ENCODE data around the gene NECAB3. TPM values are rescaled to one million over a fixed set of nuclear protein-coding genes. Genes with fewer than 3 reads are reported as not detected.
A peak's percentile ranks its signal among the peaks of the same experiment; 100 is the strongest.

Gene NECAB3
- total and polyA plus RNA-seq, 2 of the 13 experiments (the other 11 are each of a cell fraction or from before 2014, with no cell fraction given) = 61.5 to 65.5 TPM

GRCh38 chr20:33677991-33678702, 3.9 kb upstream of the NECAB3 start (continued):
- TF ChIP-seq ZNF276 (CRISPR knock-in tag; IDR thresholded peaks at IDR 0.05; ENCODE audit: low read depth) (no peak), TBX3 (IDR thresholded peaks at IDR 0.05; ENCODE audit: borderline replicate concordance) (no peak), REPIN1 (CRISPR knock-in tag; IDR thresholded peaks at IDR 0.05; ENCODE audit: borderline replicate concordance, low read depth) (no peak), MAFK (conservative IDR thresholded peaks at IDR 0.05 in 1 of 2, IDR thresholded peaks at IDR 0.05 in 1 of 2; ENCODE audit: low read length in 2 of 2) (peak; percentile 25 to 53; a peak in 2 of 4 replicates), ZNF703 (CRISPR knock-in tag; IDR thresholded peaks at IDR 0.05; ENCODE audit: borderline replicate concordance) (no peak), ZSCAN22 (CRISPR knock-in tag; IDR thresholded peaks at IDR 0.05) (no peak), ZNF768 (CRISPR knock-in tag; IDR thresholded peaks at IDR 0.05) (peak; percentile 33; the same call in 1 of the 2 replicates), SP5 (CRISPR knock-in tag; IDR thresholded peaks at IDR 0.05; ENCODE audit: borderline replicate concordance, low read depth) (no peak), AKAP8 (CRISPR knock-in tag; IDR thresholded peaks at IDR 0.05) (no peak), ISL2 (CRISPR knock-in tag; IDR thresholded peaks at IDR 0.05) (no peak), WIZ (CRISPR knock-in tag; IDR thresholded peaks at IDR 0.05) (no peak), CEBPZ (IDR thresholded peaks at IDR 0.05; ENCODE audit: low read length) (no peak), RFX5 (IDR thresholded peaks at IDR 0.05; ENCODE audit: low read depth, low read length) (no peak), ZFP36 (IDR thresholded peaks at IDR 0.05; ENCODE audit: borderline replicate concordance, low read depth, low read length, partially characterized antibody) (no peak), ZNF329 (CRISPR knock-in tag; IDR thresholded peaks at IDR 0.05; ENCODE audit: low read depth) (no peak), HOXD1 (CRISPR knock-in tag; IDR thresholded peaks at IDR 0.05) (no peak), STAG1 (CRISPR knock-in tag; IDR thresholded peaks at IDR 0.05) (no peak), RCOR2 (CRISPR knock-in tag; IDR thresholded peaks at IDR 0.05) (no peak), SETDB1 (CRISPR knock-in tag; IDR thresholded peaks at IDR 0.05; ENCODE audit: borderline replicate concordance) (no peak), ZNF564 (CRISPR knock-in tag; IDR thresholded peaks at IDR 0.05) (no peak)
